ENCODE results near the gene KRTAP1-1.
"Not testable (repeated sequence)": the region's sequence is repeated elsewhere in the genome, so short reads cannot be mapped to it uniquely, and the experiment has no call there.

Gene KRTAP1-1

GRCh38 chr17:41057547-41057946 lies 16.3 kb upstream of the KRTAP1-1 start:
- Histone ChIP-seq H3K4me3 (ENCODE audit: low read depth in 1 of 2, low read length in 1 of 2) (no peak overlapping the region), H3K9me3 (no peaks in the 10 kb centered on the region), H3K36me3 (no peaks in the 10 kb centered on the region), H3K4me1 (ENCODE audit: control insufficient read depth in 1 of 2, insufficient read depth in 1 of 2, low read depth in 1 of 2, low read length in 1 of 2) (no peaks in the 10 kb centered on the region), H3K27ac (no peak overlapping the region), H3K27me3 (peaks cover 71% of the 10 kb centered on the region)
- no peak for TF ChIP-seq CTCF (IDR thresholded peaks at IDR 0.05)

- H3K27me3 ChIP-seq = peaks cover 50% of the 10 kb centered on the region
- H3K27ac ChIP-seq; H3K4me3 ChIP-seq (ENCODE audit: low read depth in 1 of 2, low read length in 1 of 2); H3K36me3 ChIP-seq; H3K4me1 ChIP-seq (ENCODE audit: control insufficient read depth in 1 of 2, insufficient read depth in 1 of 2, low read depth in 1 of 2, low read length in 1 of 2); H3K9me3 ChIP-seq: not testable (repeated sequence)
These were observed 13.9 kb upstream of the KRTAP1-1 start, which contains the start of gene KRTAP2-2 for GRCh38 chr17:41055130-41055529. TSS of gene KRTAP2-2 (minus strand) at chr17:41055230. CDS start at chr17:41055211, 19 bp downstream.

- H3K27ac ChIP-seq; H3K9me3 ChIP-seq; H3K4me1 ChIP-seq (ENCODE audit: control insufficient read depth in 1 of 2, insufficient read depth in 1 of 2, low read depth in 1 of 2, low read length in 1 of 2); H3K4me3 ChIP-seq (ENCODE audit: low read depth in 1 of 2, low read length in 1 of 2); H3K36me3 ChIP-seq: not testable (repeated sequence)
- H3K27me3 ChIP-seq = peaks cover 51% of the 10 kb centered on the region
These were observed 13.3 kb upstream of the KRTAP1-1 start for GRCh38 chr17:41054556-41054955.

- Histone ChIP-seq H3K4me1 (ENCODE audit: control insufficient read depth in 1 of 2, insufficient read depth in 1 of 2, low read depth in 1 of 2, low read length in 1 of 2) (no peaks in the 10 kb centered on the region), H3K36me3 (no peaks in the 10 kb centered on the region), H3K4me3 (ENCODE audit: low read depth in 1 of 2, low read length in 1 of 2) (no peak overlapping the region), H3K27me3 (peaks cover 49% of the 10 kb centered on the region), H3K9me3 (no peaks in the 10 kb centered on the region), H3K27ac (no peak overlapping the region)
- TF ChIP-seq CTCF (IDR thresholded peaks at IDR 0.05) = no peak
These were observed 12.8 kb upstream of the KRTAP1-1 start for GRCh38 chr17:41054025-41054424.

GRCh38 chr17:41052566-41052965 lies 11.3 kb upstream of the KRTAP1-1 start:
- Histone ChIP-seq H3K9me3 (no peaks in the 10 kb centered on the region), H3K36me3 (no peaks in the 10 kb centered on the region), H3K27ac (no peak overlapping the region), H3K4me1 (ENCODE audit: control insufficient read depth in 1 of 2, insufficient read depth in 1 of 2, low read depth in 1 of 2, low read length in 1 of 2) (no peaks in the 10 kb centered on the region), H3K4me3 (ENCODE audit: low read depth in 1 of 2, low read length in 1 of 2) (no peak overlapping the region), H3K27me3 (peaks cover 49% of the 10 kb centered on the region)
- TF ChIP-seq CTCF (IDR thresholded peaks at IDR 0.05) = no peak

GRCh38 chr17:41049110-41049509 lies 7.9 kb upstream of the KRTAP1-1 start:
- no peak overlapping the region for H3K27ac ChIP-seq

More at GRCh38 chr17:41049110-41049509, 7.9 kb upstream of the KRTAP1-1 start:
- no peak for TF ChIP-seq CTCF (IDR thresholded peaks at IDR 0.05)
- Histone ChIP-seq H3K36me3 (no peaks in the 10 kb centered on the region), H3K4me1 (ENCODE audit: control insufficient read depth in 1 of 2, insufficient read depth in 1 of 2, low read depth in 1 of 2, low read length in 1 of 2) (no peaks in the 10 kb centered on the region), H3K27me3 (peaks cover 46% of the 10 kb centered on the region), H3K9me3 (no peaks in the 10 kb centered on the region), H3K4me3 (ENCODE audit: low read depth in 1 of 2, low read length in 1 of 2) (no peak overlapping the region)
